Measurements from ENCODE around the gene EIF5B.

EIF5B gene

GRCh38 chr2:99439971-99440505 is 102.8 kb downstream of the EIF5B start:
- H3K9ac ChIP-seq (ENCODE audit: low read depth, low read length): no peak overlapping the region
- H3K9me3 ChIP-seq (replicated peaks; ENCODE audit: low read length): no peaks in the 10 kb centered on the region
- H3K4me1 ChIP-seq (ENCODE audit: control insufficient read depth, insufficient read depth, low read length): no peaks in the 10 kb centered on the region
- no peaks in the 10 kb centered on the region for H3K27me3 ChIP-seq (ENCODE audit: control insufficient read depth, insufficient read depth, low read length)
- H3K4me3 ChIP-seq (ENCODE audit: low read length): no peak overlapping the region
- no peak overlapping the region for H3K4me2 ChIP-seq (ENCODE audit: low read length)
- peaks cover 23% of the 10 kb centered on the region for H3K36me3 ChIP-seq (ENCODE audit: insufficient read depth, low read length)

- Histone ChIP-seq H3K4me1 (ENCODE audit: control insufficient read depth, insufficient read depth, low read length) (no peaks in the 10 kb centered on the region), H3K36me3 (ENCODE audit: insufficient read depth, low read length) (peaks cover 17% of the 10 kb centered on the region), H3K9ac (ENCODE audit: low read depth, low read length) (no peak overlapping the region), H3K9me3 (replicated peaks; ENCODE audit: low read length) (no peaks in the 10 kb centered on the region), H3K4me3 (ENCODE audit: low read length) (no peak overlapping the region), H3K27me3 (ENCODE audit: control insufficient read depth, insufficient read depth, low read length) (no peaks in the 10 kb centered on the region), H3K4me2 (ENCODE audit: low read length) (no peak overlapping the region)
Observed at GRCh38 chr2:99442837-99443236, 105.6 kb downstream of the EIF5B start.

GRCh38 chr2:99444222-99444621 is 107.0 kb downstream of the EIF5B start:
- Histone ChIP-seq H3K4me2 (ENCODE audit: low read length) (no peak overlapping the region), H3K4me1 (ENCODE audit: control insufficient read depth, insufficient read depth, low read length) (no peaks in the 10 kb centered on the region), H3K9me3 (replicated peaks; ENCODE audit: low read length) (no peaks in the 10 kb centered on the region), H3K9ac (ENCODE audit: low read depth, low read length) (no peak overlapping the region), H3K36me3 (ENCODE audit: insufficient read depth, low read length) (peaks cover 6% of the 10 kb centered on the region), H3K27me3 (ENCODE audit: control insufficient read depth, insufficient read depth, low read length) (no peaks in the 10 kb centered on the region), H3K4me3 (ENCODE audit: low read length) (no peak overlapping the region)

GRCh38 chr2:99445065-99445464 is 107.9 kb downstream of the EIF5B start:
- H3K9me3 ChIP-seq (replicated peaks; ENCODE audit: low read length): no peaks in the 10 kb centered on the region
- peaks cover 6% of the 10 kb centered on the region for H3K36me3 ChIP-seq (ENCODE audit: insufficient read depth, low read length)
- H3K9ac ChIP-seq (ENCODE audit: low read depth, low read length): no peak overlapping the region
- no peak overlapping the region for H3K4me3 ChIP-seq (ENCODE audit: low read length)
- H3K4me1 ChIP-seq (ENCODE audit: control insufficient read depth, insufficient read depth, low read length): no peaks in the 10 kb centered on the region
- H3K27me3 ChIP-seq (ENCODE audit: control insufficient read depth, insufficient read depth, low read length): no peaks in the 10 kb centered on the region
- H3K4me2 ChIP-seq (ENCODE audit: low read length): no peak overlapping the region

GRCh38 chr2:99448556-99448955 is 111.4 kb downstream of the EIF5B start:
- H3K4me1 ChIP-seq (ENCODE audit: control insufficient read depth, insufficient read depth, low read length): no peaks in the 10 kb centered on the region
- no peak overlapping the region for H3K4me3 ChIP-seq (ENCODE audit: low read length)
- no peak overlapping the region for H3K4me2 ChIP-seq (ENCODE audit: low read length)
- no peaks in the 10 kb centered on the region for H3K9me3 ChIP-seq (replicated peaks; ENCODE audit: low read length)
- H3K9ac ChIP-seq (ENCODE audit: low read depth, low read length): no peak overlapping the region
- H3K27me3 ChIP-seq (ENCODE audit: control insufficient read depth, insufficient read depth, low read length): no peaks in the 10 kb centered on the region
- peaks cover 18% of the 10 kb centered on the region for H3K36me3 ChIP-seq (ENCODE audit: insufficient read depth, low read length)

- no peaks in the 10 kb centered on the region for H3K4me1 ChIP-seq (ENCODE audit: control insufficient read depth, insufficient read depth, low read length)
- no peaks in the 10 kb centered on the region for H3K27me3 ChIP-seq (ENCODE audit: control insufficient read depth, insufficient read depth, low read length)
- H3K9ac ChIP-seq (ENCODE audit: low read depth, low read length): no peak overlapping the region
- H3K4me3 ChIP-seq (ENCODE audit: low read length): no peak overlapping the region
- peaks cover 23% of the 10 kb centered on the region for H3K36me3 ChIP-seq (ENCODE audit: insufficient read depth, low read length)
- H3K9me3 ChIP-seq (replicated peaks; ENCODE audit: low read length): no peaks in the 10 kb centered on the region
- H3K4me2 ChIP-seq (ENCODE audit: low read length): no peak overlapping the region
Observed at GRCh38 chr2:99450199-99450598, 113.0 kb downstream of the EIF5B start.
